ENCODE data around the gene ABCB9.

Gene ABCB9

GRCh38 chr12:122965851-122966742, at the start of gene ABCB9:
ABCB9 (minus strand) TSS chr12:122966463; CDS start chr12:122960235, 6,228 bp downstream.
- no peak for TF ChIP-seq GATA3 (IDR thresholded peaks at IDR 0.05; ENCODE audit: low read depth, low read length)
- TF ChIP-seq GATA2 (IDR thresholded peaks at IDR 0.05; ENCODE audit: low read depth, low read length): no peak

GRCh38 chr12:123013185-123014095, 47.2 kb upstream of the ABCB9 start:
- no peak for TF ChIP-seq GATA3 (IDR thresholded peaks at IDR 0.05; ENCODE audit: low read depth, low read length)
- TF ChIP-seq GATA2 (IDR thresholded peaks at IDR 0.05; ENCODE audit: low read depth, low read length): no peak

GRCh38 chr12:123011701-123012100, 45.4 kb upstream of the ABCB9 start:
- TF ChIP-seq GATA3 (IDR thresholded peaks at IDR 0.05; ENCODE audit: low read depth, low read length): no peak

GRCh38 chr12:123010681-123011080, 44.4 kb upstream of the ABCB9 start:
- TF ChIP-seq GATA2 (IDR thresholded peaks at IDR 0.05; ENCODE audit: low read depth, low read length) (no peak), GATA3 (IDR thresholded peaks at IDR 0.05; ENCODE audit: low read depth, low read length) (no peak)

GRCh38 chr12:123010110-123010509, 43.8 kb upstream of the ABCB9 start:
- TF ChIP-seq GATA3 (IDR thresholded peaks at IDR 0.05; ENCODE audit: low read depth, low read length) (no peak), GATA2 (IDR thresholded peaks at IDR 0.05; ENCODE audit: low read depth, low read length) (no peak)

GRCh38 chr12:123006977-123007376, 40.7 kb upstream of the ABCB9 start:
- TF ChIP-seq GATA2 (IDR thresholded peaks at IDR 0.05; ENCODE audit: low read depth, low read length) (no peak), GATA3 (IDR thresholded peaks at IDR 0.05; ENCODE audit: low read depth, low read length) (no peak)

- no peak for TF ChIP-seq GATA2 (IDR thresholded peaks at IDR 0.05; ENCODE audit: low read depth, low read length)
- no peak for TF ChIP-seq GATA3 (IDR thresholded peaks at IDR 0.05; ENCODE audit: low read depth, low read length)
Measured at GRCh38 chr12:123005081-123005626, 38.9 kb upstream of the ABCB9 start.

GRCh38 chr12:123004287-123004686, 38.0 kb upstream of the ABCB9 start:
- TF ChIP-seq GATA2 (IDR thresholded peaks at IDR 0.05; ENCODE audit: low read depth, low read length) (no peak), GATA3 (IDR thresholded peaks at IDR 0.05; ENCODE audit: low read depth, low read length) (no peak)

- TF ChIP-seq GATA3 (IDR thresholded peaks at IDR 0.05; ENCODE audit: low read depth, low read length) (no peak), GATA2 (IDR thresholded peaks at IDR 0.05; ENCODE audit: low read depth, low read length) (no peak)
Measured at GRCh38 chr12:123003257-123003656, 37.0 kb upstream of the ABCB9 start.

GRCh38 chr12:123001464-123001863, 35.2 kb upstream of the ABCB9 start:
- TF ChIP-seq GATA3 (IDR thresholded peaks at IDR 0.05; ENCODE audit: low read depth, low read length) (no peak), GATA2 (IDR thresholded peaks at IDR 0.05; ENCODE audit: low read depth, low read length) (no peak)

GRCh38 chr12:123000578-123000977, 34.3 kb upstream of the ABCB9 start:
- no peak for TF ChIP-seq GATA3 (IDR thresholded peaks at IDR 0.05; ENCODE audit: low read depth, low read length)
- TF ChIP-seq GATA2 (IDR thresholded peaks at IDR 0.05; ENCODE audit: low read depth, low read length): no peak

GRCh38 chr12:122999986-123000420, 33.7 kb upstream of the ABCB9 start:
- no peak for TF ChIP-seq GATA3 (IDR thresholded peaks at IDR 0.05; ENCODE audit: low read depth, low read length)
- TF ChIP-seq GATA2 (IDR thresholded peaks at IDR 0.05; ENCODE audit: low read depth, low read length): no peak

GRCh38 chr12:122999196-122999946, 33.1 kb upstream of the ABCB9 start:
- TF ChIP-seq GATA3 (IDR thresholded peaks at IDR 0.05; ENCODE audit: low read depth, low read length) (no peak), GATA2 (IDR thresholded peaks at IDR 0.05; ENCODE audit: low read depth, low read length) (no peak)
